ENCODE results near the gene SQOR.
"Not testable (repeated sequence)": the region's sequence is repeated elsewhere in the genome, so short reads cannot be mapped to it uniquely, and the experiment has no call there.

The SQOR gene

GRCh38 chr15:45628136-45628535 is 6.7 kb upstream of the SQOR start:
- intact Hi-C loops (cut with DNase I) = no loop called here
- DNase-seq = no peak

GRCh38 chr15:45630917-45631691 is 3.7 kb upstream of the SQOR start:
- intact Hi-C loops (cut with DNase I) = no loop called here
- DNase-seq = no peak

- no peak for DNase-seq
- intact Hi-C loops (cut with DNase I) = no loop called here
Measured at GRCh38 chr15:45631776-45632175, 3.1 kb upstream of the SQOR start.

- DNase-seq = peak in 6 of 10 donors; percentile 12 to 90 (median 30)
- intact Hi-C loops (cut with DNase I) = no loop called here
Measured at GRCh38 chr15:45635191-45635638, 386 bp downstream of the SQOR start.

GRCh38 chr15:45635763-45636292 is 999 bp downstream of the SQOR start:
- peak in 1 of 10 donors; percentile 35 for DNase-seq
- intact Hi-C loops (cut with DNase I) = no loop called here

- intact Hi-C loops (cut with DNase I) = no loop called here
- no peak for DNase-seq
Measured at GRCh38 chr15:45637141-45637540, 2.3 kb downstream of the SQOR start.

- intact Hi-C loops (cut with DNase I) = no loop called here
- no peak for DNase-seq
Measured at GRCh38 chr15:45637552-45638033, 2.8 kb downstream of the SQOR start.

GRCh38 chr15:45640616-45641015 is 5.8 kb downstream of the SQOR start:
- no peak for DNase-seq
- intact Hi-C loops (cut with DNase I) = no loop called here

GRCh38 chr15:45641374-45641781 is 6.5 kb downstream of the SQOR start:
- intact Hi-C loops (cut with DNase I) = no loop called here
- DNase-seq = no peak

GRCh38 chr15:45641999-45642932 is 7.4 kb downstream of the SQOR start:
- no peak for DNase-seq

GRCh38 chr15:45644437-45644836 is 9.6 kb downstream of the SQOR start:
- DNase-seq = no peak
- intact Hi-C loops (cut with DNase I) = no loop called here

More at GRCh38 chr15:45641999-45642932, 7.4 kb downstream of the SQOR start:
- intact Hi-C loops (cut with DNase I) = no loop called here

- intact Hi-C loops (cut with DNase I) = no loop called here
- no peak for DNase-seq
Measured at GRCh38 chr15:45645026-45645980, 10.5 kb downstream of the SQOR start.

GRCh38 chr15:45646220-45646619 is 11.4 kb downstream of the SQOR start:
- no peak for DNase-seq
- intact Hi-C loops (cut with DNase I) = no loop called here

- DNase-seq = no peak
- intact Hi-C loops (cut with DNase I) = no loop called here
Measured at GRCh38 chr15:45647828-45648227, 13.0 kb downstream of the SQOR start.

GRCh38 chr15:45648521-45649200 is 13.8 kb downstream of the SQOR start:
- DNase-seq = no peak
- intact Hi-C loops (cut with DNase I) = no loop called here

- intact Hi-C loops (cut with DNase I); DNase-seq: not testable (repeated sequence)
Measured at GRCh38 chr15:45650007-45650406, 15.2 kb downstream of the SQOR start.

- DNase-seq = no peak
- intact Hi-C loops (cut with DNase I) = no loop called here
Measured at GRCh38 chr15:45650889-45651525, 16.2 kb downstream of the SQOR start.

- intact Hi-C loops (cut with DNase I) = no loop called here
- no peak for DNase-seq
Measured at GRCh38 chr15:45653702-45654424, 19.0 kb downstream of the SQOR start.
